CD4-positive, alpha-beta T cell treated with Interferon alpha-2 for 1 hour (primary cell): ENCODE measurements around the gene REV3L.
"Not testable (repeated sequence)": the region's sequence is repeated elsewhere in the genome, so short reads cannot be mapped to it uniquely, and the experiment has no call there.

ENCODE experiments used
- DNase-seq, 2 donors: peaks; one replicate each; pipeline ENCODE4 v3.0.0-alpha.2; 2020 to 2022

Gene REV3L

GRCh38 chr6:111256646-111257045 lies 226.4 kb downstream of the REV3L start:
- no peak for DNase-seq

GRCh38 chr6:111255838-111256237 lies 227.2 kb downstream of the REV3L start:
- DNase-seq: not testable (repeated sequence)

- DNase-seq: no peak
Observed at GRCh38 chr6:111254779-111255166, 228.2 kb downstream of the REV3L start.

GRCh38 chr6:111254004-111254778 lies 228.8 kb downstream of the REV3L start:
- DNase-seq: no peak

GRCh38 chr6:111252726-111253125 lies 230.3 kb downstream of the REV3L start:
- no peak for DNase-seq

- DNase-seq: no peak
Observed at GRCh38 chr6:111250791-111251354, 232.1 kb downstream of the REV3L start.
